ENCODE data around the gene TMEM62.

Gene TMEM62

DNA sequence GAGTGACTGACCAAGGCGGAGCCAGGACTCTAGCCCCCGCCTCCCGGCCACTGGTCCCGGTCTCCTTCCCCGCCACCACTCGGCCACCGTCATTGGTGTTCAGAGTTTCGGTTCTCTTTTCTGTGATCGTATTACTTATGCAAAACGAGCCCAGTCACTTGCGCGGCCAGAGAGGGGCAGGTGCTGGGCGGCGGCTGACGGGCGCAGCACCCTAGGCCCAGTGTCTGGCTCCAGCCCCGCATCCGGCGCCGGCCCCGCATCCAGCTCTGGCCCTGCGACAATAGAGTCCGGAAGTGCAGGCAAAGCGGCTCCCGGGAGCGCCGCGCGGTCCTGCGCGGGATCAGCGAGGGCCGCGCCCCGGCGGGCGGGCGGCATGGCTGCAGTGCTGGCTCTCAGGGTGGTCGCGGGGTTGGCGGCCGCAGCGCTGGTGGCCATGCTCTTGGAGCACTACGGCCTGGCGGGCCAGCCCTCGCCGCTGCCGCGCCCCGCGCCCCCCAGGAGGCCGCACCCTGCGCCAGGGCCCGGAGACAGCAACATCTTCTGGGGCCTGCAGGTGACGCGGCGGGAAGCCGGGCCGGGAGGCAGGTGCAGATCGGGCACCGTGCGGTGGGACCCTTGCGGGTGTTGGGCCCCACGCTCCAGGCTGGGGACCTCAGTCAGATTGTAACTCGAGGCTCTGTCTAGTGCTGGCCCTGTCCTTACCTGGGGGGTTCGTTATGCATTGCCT, at the start of gene TMEM62:
Gene TMEM62 (plus strand): TSS at position 157 of the 727 bp plus-strand sequence. CDS start 217 bp downstream, at position 374.
- peak; percentile 74 for DNase-seq

DNA sequence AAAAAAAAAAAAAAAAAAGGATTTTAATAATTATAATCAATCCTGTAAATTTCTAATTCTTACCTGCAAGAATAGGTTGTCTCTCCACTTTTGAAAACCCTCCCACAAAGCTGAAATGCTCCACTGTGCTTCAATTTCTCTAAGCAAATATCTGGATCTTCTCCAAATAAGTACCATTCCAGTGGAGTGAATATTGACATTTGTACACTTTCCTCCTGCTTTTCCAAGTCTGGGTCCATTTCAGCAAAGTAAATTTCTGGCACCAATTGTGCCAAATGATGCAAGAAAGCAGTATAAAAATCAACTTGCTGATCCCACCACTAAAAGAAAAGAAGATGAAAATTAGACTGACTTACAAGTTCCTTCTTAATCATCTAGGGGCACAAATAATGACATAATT, 47.5 kb upstream of the TMEM62 start:
- no peak for DNase-seq

DNA sequence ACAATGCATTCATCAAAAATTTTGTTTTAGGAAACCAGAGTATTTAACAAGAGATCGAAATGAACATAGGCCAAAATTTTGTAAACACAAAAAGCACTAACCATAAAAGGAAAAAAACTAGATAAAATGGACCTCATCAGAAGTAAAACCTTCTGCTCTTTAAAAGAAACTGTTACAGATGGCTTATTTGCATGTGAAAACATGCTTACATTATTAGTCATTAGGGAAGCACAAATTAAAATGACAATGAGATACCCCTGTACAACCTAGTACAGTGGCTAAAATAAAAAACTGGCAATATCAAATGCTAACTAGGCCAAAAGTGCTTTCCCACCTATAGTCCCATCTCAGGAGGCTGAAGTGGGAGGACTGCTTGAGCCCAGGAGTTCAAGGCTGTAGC, 46.8 kb upstream of the TMEM62 start:
- no peak for DNase-seq

GRCh38 chr15:43091859-43092258, 41.5 kb upstream of the TMEM62 start:
- DNase-seq, result no peak

DNA sequence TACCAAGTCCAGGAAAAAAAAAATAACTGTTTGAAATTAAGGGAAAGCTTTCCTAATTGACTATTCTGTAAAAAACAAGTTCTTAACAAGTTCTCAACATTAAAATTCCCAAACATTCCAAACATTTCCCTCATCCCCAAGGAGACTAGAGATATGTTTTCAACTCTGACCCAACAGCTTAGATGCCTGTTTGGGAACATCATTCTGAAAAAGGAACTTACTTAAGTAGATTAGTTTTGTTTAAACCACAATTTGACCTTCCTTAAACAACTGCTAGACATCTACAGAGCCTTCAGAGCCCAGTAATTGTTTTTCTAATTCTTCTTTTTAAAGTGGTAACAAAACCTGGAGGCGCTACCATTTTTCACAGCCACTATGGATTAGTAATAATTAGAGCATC, 40.4 kb upstream of the TMEM62 start:
- no peak for DNase-seq

GRCh38 chr15:43094416-43095030, 38.9 kb upstream of the TMEM62 start:
- no peak for DNase-seq

DNA sequence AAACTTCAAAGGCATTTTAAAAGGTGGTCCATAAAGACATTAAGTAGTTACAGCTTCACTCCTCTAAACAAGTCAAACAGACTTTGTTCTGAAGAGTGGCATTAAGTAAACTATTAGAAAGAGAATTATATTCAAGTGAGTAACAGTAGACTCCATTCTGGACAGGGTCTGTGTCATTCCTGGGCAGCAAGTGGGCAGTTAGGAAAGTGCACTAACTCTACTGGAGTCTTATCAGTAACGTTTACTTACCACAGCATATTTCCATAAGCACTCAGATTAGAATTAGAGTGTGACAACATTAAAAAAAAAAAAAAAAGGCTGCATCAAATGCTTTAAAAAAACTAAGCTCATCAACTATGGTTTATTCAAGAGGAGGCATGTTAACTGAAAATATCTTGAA, 38.1 kb upstream of the TMEM62 start:
- DNase-seq, result no peak

DNA sequence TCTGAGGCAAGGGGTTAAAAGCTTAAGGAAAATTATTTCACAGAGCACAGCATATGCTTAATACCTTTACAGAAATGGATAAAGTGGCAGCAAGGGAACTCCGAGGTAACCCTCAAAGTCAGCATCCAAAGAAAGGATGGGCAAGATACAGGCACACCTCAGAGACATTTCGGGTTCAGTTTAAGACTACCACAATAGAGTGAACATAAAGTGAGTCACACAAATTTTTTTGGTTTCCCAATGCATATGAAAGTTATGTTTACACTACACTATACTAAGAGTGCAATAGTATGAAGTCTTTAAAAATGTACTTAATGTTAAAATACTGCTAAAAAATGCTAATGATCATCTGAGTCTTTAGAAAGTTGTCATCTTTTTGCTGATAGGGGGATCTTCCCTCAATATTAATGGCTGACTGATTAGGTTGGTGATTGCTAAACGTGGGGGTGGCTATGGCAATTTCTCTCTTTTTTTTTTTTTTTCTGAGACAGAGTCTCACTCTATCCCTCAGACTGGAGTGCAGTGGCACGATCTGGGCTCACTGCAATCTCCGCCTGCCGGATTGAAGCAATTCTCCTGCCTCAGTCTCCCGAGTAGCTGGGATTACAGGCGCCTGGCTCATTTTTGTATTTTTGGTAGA, 37.6 kb upstream of the TMEM62 start:
- no peak for DNase-seq

DNA sequence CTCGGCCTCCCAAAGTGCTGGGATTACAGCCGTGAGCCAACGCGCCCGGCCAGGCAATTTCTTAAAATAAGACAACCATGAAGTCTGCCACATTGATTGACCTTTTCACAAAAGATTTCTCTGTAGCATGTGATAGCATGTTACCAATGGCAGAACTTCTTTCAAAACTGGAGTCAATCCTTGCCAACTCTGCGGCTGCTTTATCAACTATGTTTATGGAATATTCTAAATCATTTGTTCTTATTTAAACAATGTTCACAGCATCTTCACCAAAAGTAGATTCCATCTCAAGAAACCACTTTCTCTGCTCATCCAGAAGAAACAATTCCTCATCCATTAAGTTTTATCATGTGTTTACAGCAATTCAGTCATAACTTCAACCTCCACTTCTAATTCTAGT, 37.0 kb upstream of the TMEM62 start:
- no peak for DNase-seq

GRCh38 chr15:43099105-43099845, 34.1 kb upstream of the TMEM62 start:
- no peak for DNase-seq

GRCh38 chr15:43100971-43101370, 32.4 kb upstream of the TMEM62 start:
- DNase-seq, result no peak

- DNase-seq, result no peak
Observed at GRCh38 chr15:43102187-43102586, 31.2 kb upstream of the TMEM62 start.

DNA sequence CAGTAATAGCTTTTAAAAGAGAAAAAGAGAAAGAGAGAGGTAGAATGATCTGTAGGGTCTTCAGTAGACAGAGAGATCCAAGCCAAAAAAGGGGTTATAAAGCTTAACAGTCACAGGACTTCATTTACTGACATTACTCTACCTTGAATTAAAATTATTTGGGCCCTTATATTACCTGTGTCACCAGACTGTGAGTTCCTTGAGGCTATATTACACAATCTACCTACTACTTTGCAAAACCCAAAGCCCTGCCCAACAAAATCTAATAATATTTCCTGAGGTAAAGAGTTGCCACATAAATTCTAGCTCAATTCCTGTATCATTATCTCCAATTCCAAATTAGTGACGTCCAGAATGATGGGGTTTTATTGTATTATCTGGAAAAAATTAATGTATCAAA, 29.5 kb upstream of the TMEM62 start:
- DNase-seq, result no peak

GRCh38 chr15:43104426-43104825, 29.0 kb upstream of the TMEM62 start:
- no peak for DNase-seq

- peak; percentile 37 for DNase-seq
Observed at GRCh38 chr15:43105077-43105736, 28.2 kb upstream of the TMEM62 start.

DNA sequence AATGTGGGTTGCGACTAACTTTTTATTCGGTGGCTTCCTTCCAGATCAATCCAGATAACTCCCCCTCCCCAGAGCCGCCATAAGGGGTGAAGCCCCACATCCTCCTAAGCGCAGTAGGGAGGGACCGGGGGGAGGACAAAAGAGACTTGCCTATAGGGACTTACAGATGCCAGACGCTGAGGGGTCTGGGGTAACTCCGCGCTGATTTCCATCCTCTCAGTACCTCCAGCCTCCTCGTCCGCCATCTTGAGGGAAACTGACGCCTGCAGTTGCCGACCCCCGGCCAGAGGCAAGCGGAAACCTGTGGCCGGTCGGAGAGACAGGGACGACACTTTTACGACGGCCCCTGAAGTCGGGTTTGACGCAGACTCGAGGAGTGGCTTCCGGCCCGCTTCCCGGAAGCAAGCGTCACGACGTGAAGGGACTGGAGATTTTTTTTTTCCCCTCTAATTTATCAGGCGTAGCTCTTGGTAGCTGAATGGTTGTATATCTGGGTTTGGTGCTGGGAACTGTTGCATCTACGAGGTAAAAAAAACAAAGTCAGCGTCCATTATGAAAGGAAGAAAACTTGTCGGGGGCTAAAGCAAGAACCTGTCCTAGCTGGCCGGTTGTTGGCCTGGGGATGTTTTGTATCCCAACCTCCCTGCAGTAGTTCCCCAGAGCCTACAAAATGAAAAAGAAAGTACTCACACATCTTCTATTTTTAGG, 27.5 kb upstream of the TMEM62 start, which contains the start of gene UBR1:
Gene UBR1 (minus strand): TSS at position 261 of the 708 bp plus-strand sequence. CDS start 16 bp downstream, at position 245.
- DNase-seq, result peak; percentile 96

GRCh38 chr15:43106486-43106829, 26.9 kb upstream of the TMEM62 start:
- DNase-seq, result no peak

DNA sequence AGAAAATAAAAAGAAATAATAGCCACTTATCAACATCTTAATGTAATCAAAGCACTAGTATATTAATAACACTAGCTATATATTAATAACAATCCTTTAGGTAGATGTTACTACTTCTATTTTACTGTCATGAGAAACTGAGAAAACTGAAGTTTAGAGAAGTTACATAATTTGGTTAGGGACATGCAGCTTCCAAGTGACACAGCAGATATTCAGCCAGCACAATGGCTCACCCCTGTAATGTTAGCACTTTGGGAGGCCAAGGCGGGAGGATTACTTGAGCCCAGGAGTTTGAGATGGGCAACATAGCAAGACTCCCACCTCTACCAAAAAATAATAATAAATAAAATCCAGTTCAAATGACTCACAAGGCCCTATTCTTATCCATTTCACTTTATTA, 25.6 kb upstream of the TMEM62 start:
- no peak for DNase-seq

DNA sequence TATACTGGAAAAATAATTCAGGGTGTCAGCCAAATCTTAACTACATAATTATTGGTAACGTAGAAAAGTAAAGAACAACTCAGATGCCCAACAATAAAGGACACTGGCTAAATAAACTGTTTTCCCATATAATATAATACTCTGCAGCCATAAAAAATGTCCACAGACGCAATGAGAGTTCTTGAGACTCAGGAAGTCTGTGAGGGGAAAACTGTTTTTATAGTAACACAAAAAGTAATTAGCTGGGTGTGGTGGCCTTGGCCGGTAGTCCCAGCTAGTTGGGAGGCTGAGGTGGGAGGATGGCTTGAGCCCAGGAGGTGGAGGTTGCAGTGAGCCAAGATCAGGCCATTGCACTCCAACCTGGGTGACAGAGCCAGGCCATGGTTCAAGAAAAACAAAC, 22.0 kb upstream of the TMEM62 start:
- no peak for DNase-seq

- DNase-seq, result no peak
Observed at GRCh38 chr15:43118286-43118685, 15.1 kb upstream of the TMEM62 start.

GRCh38 chr15:43118829-43119228, 14.6 kb upstream of the TMEM62 start:
- no peak for DNase-seq

DNA sequence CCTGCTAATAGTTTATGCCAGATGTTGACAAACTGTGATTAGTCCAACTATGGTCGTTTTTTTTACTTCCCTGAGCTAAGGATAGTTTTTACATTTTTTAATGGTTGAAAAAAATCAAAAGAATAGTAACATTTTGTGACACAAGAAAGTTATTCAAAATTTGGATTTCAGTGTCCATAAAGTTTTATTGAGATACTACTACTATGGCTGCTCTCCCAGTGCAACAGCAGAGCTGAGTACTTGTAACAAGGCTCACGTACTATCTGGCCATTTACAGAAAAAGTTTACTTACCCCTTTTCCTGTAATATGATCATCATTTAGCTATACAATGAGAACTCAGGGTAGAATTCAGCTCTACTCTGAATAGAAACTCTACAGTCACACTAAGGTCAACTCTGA, 11.5 kb upstream of the TMEM62 start:
- no peak for DNase-seq
